GM12878 (cell line): ENCODE data around the gene NDUFB1. TPM values are rescaled to one million over a fixed set of nuclear protein-coding genes. Genes with fewer than 3 reads are reported as not detected.

ENCODE experiments used
- BACH1 ChIP-seq: fragments of 450-650 bp; IDR thresholded peaks from 2 replicates; pipeline ENCODE4 v1.6.1; 2017; ENCODE audit warnings: mild to moderate bottlenecking, borderline replicate concordance
- BCL11A ChIP-seq: IDR thresholded peaks from 2 replicates; pipeline ENCODE4 v1.6.1; 2011; ENCODE audit warnings: low read depth, low read length
- BHLHE40 ChIP-seq, 2 experiments: fragments of 450-650 bp in 1 of 2; IDR thresholded peaks; 2 replicates each; pipeline ENCODE4 v1.6.1; 2011 to 2017; ENCODE audit warnings: low read depth in 2 of 2, borderline replicate concordance in 1 of 2, improper control_type of control experiment in 1 of 2, low read length in 1 of 2, mild to moderate bottlenecking in 1 of 2
- CTCF ChIP-seq, 3 experiments: IDR thresholded peaks in 2 of 3; conservative IDR thresholded peaks in 1 of 3; 2 replicates each; pipeline ENCODE4 v1.5.1; 2011; ENCODE audit warnings: low read depth in 3 of 3, low read length in 3 of 3, mild to moderate bottlenecking in 3 of 3, control low read depth in 2 of 3, moderate library complexity in 2 of 3, inconsistent platforms in 1 of 3, mixed read lengths in 1 of 3; ENCODE audit not compliant: control insufficient read depth in 2 of 3, insufficient read depth in 1 of 3; ENCODE audit errors: extremely low read depth in 1 of 3
- ELK1 ChIP-seq: IDR thresholded peaks from 2 replicates; pipeline ENCODE4 v1.6.1; 2012; ENCODE audit warnings: low read depth, low read length, improper control_type of control experiment
- HCFC1 ChIP-seq: fragments of 150-350 bp; IDR thresholded peaks from 2 replicates; pipeline ENCODE4 v1.6.1; 2014; ENCODE audit warnings: low read length
- IKZF1 ChIP-seq: fragments of 450-650 bp; conservative IDR thresholded peaks from 2 replicates; pipeline ENCODE4 v1.6.1; 2017; ENCODE audit warnings: antibody characterized with exemption, mild to moderate bottlenecking
- NFYA ChIP-seq: IDR thresholded peaks from 2 replicates; pipeline ENCODE4 v1.6.1; 2011; ENCODE audit warnings: low read depth, mild to moderate bottlenecking, low read length, improper control_type of control experiment, borderline replicate concordance
- PAX8 ChIP-seq: fragments of 450-650 bp; IDR thresholded peaks from 2 replicates; pipeline ENCODE4 v1.6.1; 2017; ENCODE audit warnings: mild to moderate bottlenecking, moderate library complexity
- PML ChIP-seq: IDR thresholded peaks from 2 replicates; pipeline ENCODE4 v1.6.1; 2012; ENCODE audit warnings: low read length, inconsistent platforms
- PRDM15 ChIP-seq: fragments of 450-650 bp; formaldehyde crosslinking; IDR thresholded peaks from 2 replicates; pipeline ENCODE4 v1.4.0; 2020; ENCODE audit warnings: mild to moderate bottlenecking, moderate library complexity
- RAD51 ChIP-seq: fragments of 450-650 bp; IDR thresholded peaks from 2 replicates; pipeline ENCODE4 v1.6.1; 2016; ENCODE audit warnings: moderate library complexity, mild to moderate bottlenecking, inconsistent platforms
- SIX5 ChIP-seq: IDR thresholded peaks from 2 replicates; pipeline ENCODE4 v1.6.1; 2011; ENCODE audit warnings: mild to moderate bottlenecking, low read depth, low read length, moderate library complexity; ENCODE audit not compliant: severe bottlenecking
- SMAD1 ChIP-seq: fragments of 450-650 bp; IDR thresholded peaks from 2 replicates; pipeline ENCODE4 v1.6.1; 2018; ENCODE audit warnings: mild to moderate bottlenecking, low read depth; ENCODE audit not compliant: partially characterized antibody
- SMAD5 ChIP-seq: IDR thresholded peaks from 2 replicates; pipeline ENCODE4 v1.6.1; 2016; ENCODE audit warnings: antibody characterized with exemption, low read depth
- SPI1 ChIP-seq: IDR thresholded peaks from 2 replicates; pipeline ENCODE4 v1.6.1; 2011; ENCODE audit warnings: low read depth, mild to moderate bottlenecking, low read length, moderate library complexity, borderline replicate concordance; ENCODE audit not compliant: insufficient read depth
- TARDBP ChIP-seq: IDR thresholded peaks from 2 replicates; pipeline ENCODE4 v1.6.1; 2016; ENCODE audit warnings: borderline replicate concordance
- ZBTB40 ChIP-seq: fragments of 450-650 bp; IDR thresholded peaks from 2 replicates; pipeline ENCODE4 v1.6.1; 2016; ENCODE audit warnings: mild to moderate bottlenecking, moderate library complexity, borderline replicate concordance
- polyA plus RNA-seq, 11 experiments: library from polyadenylated mRNA; depleted of rRNA in 4 of 11; unstranded in 6 of 11; stranded (reverse) in 5 of 11; fragments of >200 nt; fragmentation: Nextera tagmentation in 4 of 11; fragmentation: Illumina TruSeq in 1 of 11; extraction: Ambion mirVana in 4 of 11; extraction: Trizol in 1 of 11; gene quantifications; 1 replicate in 1 of 11; 2 replicates in 10 of 11; pipeline versions ENCODE4 v1.2.1 to v1.2.3, GENCODE V29; 2011 to 2016; ENCODE audit warnings: inconsistent platforms in 2 of 11, missing spikeins in 2 of 11, low read depth in 1 of 11
- total RNA-seq, 4 experiments: library from RNA; depleted of rRNA in 3 of 4; stranded (reverse); fragments of >200 nt in 3 of 4; fragmentation: Illumina TruSeq in 1 of 4; extraction: Trizol in 1 of 4; gene quantifications; 2 replicates each; pipeline versions ENCODE4 v1.2.1 to v1.2.3, GENCODE V29; 2013 to 2021

The NDUFB1 gene
- total and polyA plus RNA-seq, 10 of the 15 experiments (the other 5 are each of a cell fraction or from before 2014, with no cell fraction given): 132 to 919 (median 561) TPM

GRCh38 chr14:92121670-92122350 is at the start of gene NDUFB1, which contains the start of gene CPSF2 (continued):
- TF ChIP-seq ELK1 (peak; percentile 54; the same call in 1 of the 2 replicates), TARDBP (no peak), BACH1 (no peak; the same call in 1 of the 2 replicates), IKZF1 (peak; percentile 41), SIX5 (peak; percentile 43), SMAD1 (peak; percentile 36), BHLHE40 (IDR thresholded peaks at IDR 0.05; ENCODE audit: borderline replicate concordance in 1 of 2, low read depth in 2 of 2, low read length in 1 of 2) (peak; percentile 98), HCFC1 (peak; percentile 38; the same call in 1 of the 2 replicates), PML (peak; percentile 89; the same call in 1 of the 2 replicates), BCL11A (0 out of 2 replicates have a peak, but pooled peaks have one; percentile 3), PAX8 (no peak), SMAD5 (peak; percentile 77; the same call in 1 of the 2 replicates), NFYA (no peak), RAD51 (no peak), SPI1 (no peak), PRDM15 (CRISPR knock-in tag) (no peak), CTCF (IDR thresholded peaks at IDR 0.05 in 2 of 3, conservative IDR thresholded peaks at IDR 0.05 in 1 of 3; ENCODE audit: control insufficient read depth in 2 of 3, extremely low read depth in 1 of 3, insufficient read depth in 1 of 3, low read depth in 3 of 3, low read length in 3 of 3) (no peak), ZBTB40 (peak; percentile 27; the same call in 1 of the 2 replicates)
